ENCODE results near the gene CEND1. TPM values are rescaled to one million over a fixed set of nuclear protein-coding genes. Genes with fewer than 3 reads are reported as not detected.

Gene CEND1
- total and polyA plus RNA-seq, 2 donors (not counting 3 experiments of a cell fraction or from before 2014, with no cell fraction given): 0.15 to 0.40 TPM

DNA sequence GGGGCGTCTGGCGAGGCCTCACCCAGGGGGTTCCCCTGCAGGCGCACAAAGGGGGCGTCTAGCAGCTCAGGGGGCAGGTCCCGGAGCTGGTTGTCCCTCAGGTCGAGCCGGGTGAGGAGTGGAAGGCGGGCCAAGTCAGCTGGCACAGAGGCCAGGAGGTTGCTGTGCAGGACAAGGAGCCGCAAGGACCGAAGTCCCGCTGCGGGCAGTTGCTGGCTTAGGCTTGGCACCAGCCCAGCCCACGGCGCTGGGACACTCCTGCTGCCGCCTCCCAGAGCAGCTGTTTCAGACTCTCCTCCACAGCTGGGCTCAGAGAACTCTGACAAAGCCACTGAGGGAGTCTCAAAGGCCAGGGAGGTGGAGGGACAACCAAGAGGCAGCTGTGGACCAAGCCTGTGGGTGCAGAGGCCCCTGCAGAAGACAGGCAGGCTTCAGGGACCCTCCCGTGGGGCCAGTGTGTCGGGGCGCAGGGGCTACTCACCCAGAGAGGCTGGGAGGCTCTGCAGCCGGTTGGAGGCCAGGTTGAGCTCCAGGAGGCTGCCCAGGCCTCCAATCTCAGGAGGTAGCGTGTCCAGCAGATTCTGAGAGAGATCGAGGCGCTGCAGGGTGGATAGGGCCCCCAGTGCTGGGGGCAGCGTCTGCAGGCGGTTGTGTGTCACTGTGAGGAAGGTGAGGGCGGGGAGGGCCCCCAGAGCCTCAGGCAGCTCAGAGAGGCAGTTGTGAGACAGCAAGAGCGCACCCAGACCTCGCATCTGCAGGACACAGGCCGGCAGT lies 13.0 kb upstream of the CEND1 start:
- H3K9me1 ChIP-seq (replicated peaks; ENCODE audit: control insufficient read depth, extremely low read depth, insufficient read depth, low read length): no peaks in the 10 kb centered on the region
- no peaks in the 10 kb centered on the region for H3K9me3 ChIP-seq (replicated peaks; ENCODE audit: control insufficient read depth, insufficient read depth, low read length)
- CTCF ChIA-PET: interaction anchor here (0.6 kb wide), 1 partner anchor 72 kb away, joined by 3 read pairs; no protein-coding TSS in a partner anchor
- TF ChIP-seq GATA2 (IDR thresholded peaks at IDR 0.05; ENCODE audit: insufficient read depth, insufficient read length, low read depth, low read length): no peak
- TF ChIP-seq, protein P1, sequence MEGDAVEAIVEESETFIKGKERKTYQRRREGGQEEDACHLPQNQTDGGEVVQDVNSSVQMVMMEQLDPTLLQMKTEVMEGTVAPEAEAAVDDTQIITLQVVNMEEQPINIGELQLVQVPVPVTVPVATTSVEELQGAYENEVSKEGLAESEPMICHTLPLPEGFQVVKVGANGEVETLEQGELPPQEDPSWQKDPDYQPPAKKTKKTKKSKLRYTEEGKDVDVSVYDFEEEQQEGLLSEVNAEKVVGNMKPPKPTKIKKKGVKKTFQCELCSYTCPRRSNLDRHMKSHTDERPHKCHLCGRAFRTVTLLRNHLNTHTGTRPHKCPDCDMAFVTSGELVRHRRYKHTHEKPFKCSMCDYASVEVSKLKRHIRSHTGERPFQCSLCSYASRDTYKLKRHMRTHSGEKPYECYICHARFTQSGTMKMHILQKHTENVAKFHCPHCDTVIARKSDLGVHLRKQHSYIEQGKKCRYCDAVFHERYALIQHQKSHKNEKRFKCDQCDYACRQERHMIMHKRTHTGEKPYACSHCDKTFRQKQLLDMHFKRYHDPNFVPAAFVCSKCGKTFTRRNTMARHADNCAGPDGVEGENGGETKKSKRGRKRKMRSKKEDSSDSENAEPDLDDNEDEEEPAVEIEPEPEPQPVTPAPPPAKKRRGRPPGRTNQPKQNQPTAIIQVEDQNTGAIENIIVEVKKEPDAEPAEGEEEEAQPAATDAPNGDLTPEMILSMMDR (IDR thresholded peaks at IDR 0.05; ENCODE audit: extremely low read depth in 1 of 2, insufficient read depth in 1 of 2, low read depth in 1 of 2, low read length in 2 of 2): no peak
- TF ChIP-seq POLR2A (IDR thresholded peaks at IDR 0.05; ENCODE audit: low read depth, low read length): no peak
- TF ChIP-seq, protein P2, sequence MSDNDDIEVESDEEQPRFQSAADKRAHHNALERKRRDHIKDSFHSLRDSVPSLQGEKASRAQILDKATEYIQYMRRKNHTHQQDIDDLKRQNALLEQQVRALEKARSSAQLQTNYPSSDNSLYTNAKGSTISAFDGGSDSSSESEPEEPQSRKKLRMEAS (IDR thresholded peaks at IDR 0.05; ENCODE audit: insufficient read depth, insufficient read length): no peak
- no peak for TF ChIP-seq POLR2AphosphoS5 (IDR thresholded peaks at IDR 0.05; ENCODE audit: insufficient read depth, low read depth, low read length)
- no peak for TF ChIP-seq FOS (IDR thresholded peaks at IDR 0.05; ENCODE audit: borderline replicate concordance, insufficient read depth, low read length)
- TF ChIP-seq MYC (IDR thresholded peaks at IDR 0.05; ENCODE audit: low read depth, low read length): no peak
- no peak for TF ChIP-seq EZH2 (IDR thresholded peaks at IDR 0.05; ENCODE audit: borderline replicate concordance, low read depth, low read length, severe bottlenecking)
- no peak for TF ChIP-seq JUN (IDR thresholded peaks at IDR 0.05; ENCODE audit: borderline replicate concordance, insufficient read depth, insufficient read length, low read depth)
- no peak overlapping the region for H2AFZ ChIP-seq (ENCODE audit: low read depth, low read length)
- no peak overlapping the region for H3K4me2 ChIP-seq (ENCODE audit: insufficient read depth, low read length)
- peaks cover 15% of the 10 kb centered on the region for H3K4me1 ChIP-seq (ENCODE audit: control insufficient read depth, extremely low read depth, insufficient read depth, low read length)
- no peak overlapping the region for H3K4me3 ChIP-seq (replicated peaks in 1 of 3; ENCODE audit: insufficient read depth in 1 of 3, low read depth in 1 of 3, low read length in 3 of 3)
- no peak for DNase-seq (ENCODE audit: low read depth, low spot score)
- BruUV-seq (replicated peaks): no TSS peak
- dilution Hi-C loops (cut with MboI; ENCODE audit: extremely low pct_ligation_motif_present, low sequenced_read_pairs) (no loop called here), intact Hi-C loops (cut with micrococcal nuclease) (no loop called here)
- peaks cover 3% of the 10 kb centered on the region for H3K79me2 ChIP-seq (ENCODE audit: control insufficient read depth, insufficient read depth, low read length)
- H3K36me3 ChIP-seq (ENCODE audit: control insufficient read depth in 2 of 2, extremely low read depth in 1 of 2, insufficient read depth in 2 of 2, low read length in 2 of 2): peaks cover 0 to 20% of the 10 kb centered on the region in 2 experiments
- H3K9ac ChIP-seq (replicated peaks; ENCODE audit: extremely low read depth, insufficient read depth, low read length): no peak overlapping the region
- H3K27ac ChIP-seq (ENCODE audit: insufficient read depth, low read depth, low read length): no peak overlapping the region
- H4K20me1 ChIP-seq (replicated peaks; ENCODE audit: control insufficient read depth, extremely low read depth, insufficient read depth, low read length): no peaks in the 10 kb centered on the region
- FAIRE-seq: no peak
- H3K27me3 ChIP-seq (ENCODE audit: control insufficient read depth in 2 of 2, insufficient read depth in 2 of 2, low read length in 2 of 2): no peaks in the 10 kb centered on the region
- POLR2A ChIA-PET: no interaction called here
